AG04450 (cell line): ENCODE data around the gene PKP1. TPM values are rescaled to one million over a fixed set of nuclear protein-coding genes. Genes with fewer than 3 reads are reported as not detected.

ENCODE experiments used
- CTCF ChIA-PET: fragments of 300-600, 350-600 bp; formaldehyde crosslinking; extraction: SDS; loops from one replicate; lab custom pipeline; 2022; ENCODE audit warnings: antibody characterized with exemption, inconsistent platforms; lab: Charles Lee
- POLR2A ChIA-PET: fragments of 350-600 bp; formaldehyde crosslinking; extraction: SDS; loops from one replicate; lab custom pipeline; 2021; ENCODE audit warnings: antibody characterized with exemption, inconsistent platforms; lab: Yijun Ruan, JAX
- DNase-seq: peaks from one replicate; pipeline ENCODE4 v3.0.0-alpha.2; 2011; ENCODE audit warnings: low read depth, low spot score
- H3K27ac ChIP-seq: one replicate; pipeline ENCODE4 v1.5.1; 2012; ENCODE audit warnings: low read depth, low read length, control low read depth
- H3K27me3 ChIP-seq: one replicate; pipeline ENCODE4 v1.6.0; 2012; ENCODE audit warnings: low read length; ENCODE audit not compliant: control insufficient read depth, insufficient read depth
- H3K4me3 ChIP-seq: 2 replicates; pipeline ENCODE4 v1.5.1; 2011; ENCODE audit warnings: mild to moderate bottlenecking, low read depth, low read length, control low read depth
- H3K9me3 ChIP-seq: 2 replicates; pipeline ENCODE4 v1.5.1; 2012; ENCODE audit warnings: low read length; ENCODE audit not compliant: control insufficient read depth, insufficient read depth
- CTCF ChIP-seq: IDR thresholded peaks from 2 replicates; pipeline ENCODE4 v1.5.1; 2011; ENCODE audit warnings: low read depth, low read length, control low read depth, inconsistent platforms
- polyA plus RNA-seq: library from polyadenylated mRNA; depleted of rRNA; stranded (reverse); fragments of >200 nt; gene quantifications from 2 replicates; pipeline ENCODE4 v1.2.3, GENCODE V29; 2011

PKP1 gene
- polyA plus RNA-seq, 1 experiment = 0.04 TPM

- ChIA-PET POLR2A (no interaction called here), CTCF (no interaction called here)
- TF ChIP-seq CTCF = no peak
- H3K4me3 ChIP-seq = no peak overlapping the region
- no peak overlapping the region for H3K27ac ChIP-seq
- H3K27me3 ChIP-seq = peaks cover 48% of the 10 kb centered on the region
- H3K9me3 ChIP-seq = no peaks in the 10 kb centered on the region
- no peak for DNase-seq
Measured at GRCh38 chr1:201307760-201308499, 24.6 kb downstream of the PKP1 start.

GRCh38 chr1:201309416-201309815 is 26.1 kb downstream of the PKP1 start:
- TF ChIP-seq CTCF = no peak
- ChIA-PET POLR2A (no interaction called here), CTCF (interaction anchor here (1.2 kb wide), 1 partner anchor 39 kb away, joined by 6 read pairs; no protein-coding TSS in a partner anchor)
- no peak for DNase-seq
- Histone ChIP-seq H3K9me3 (no peaks in the 10 kb centered on the region), H3K27me3 (peaks cover 41% of the 10 kb centered on the region), H3K27ac (no peak overlapping the region), H3K4me3 (no peak overlapping the region)

- no peak for DNase-seq
- ChIA-PET POLR2A (no interaction called here), CTCF (interaction anchor here (3.0 kb wide), 1 partner anchor 37 kb away, joined by 14 read pairs; no protein-coding TSS in a partner anchor)
Measured at GRCh38 chr1:201310251-201310985, 27.1 kb downstream of the PKP1 start.

GRCh38 chr1:201310986-201311355 is 27.7 kb downstream of the PKP1 start:
- Histone ChIP-seq H3K4me3 (no peak overlapping the region), H3K27me3 (peaks cover 43% of the 10 kb centered on the region), H3K27ac (no peak overlapping the region), H3K9me3 (no peaks in the 10 kb centered on the region)
- DNase-seq = no peak
- ChIA-PET POLR2A (no interaction called here), CTCF (interaction anchor here (3.0 kb wide), 1 partner anchor 36 kb away, joined by 14 read pairs; no protein-coding TSS in a partner anchor)
- no peak for TF ChIP-seq CTCF

More at GRCh38 chr1:201310251-201310985, 27.1 kb downstream of the PKP1 start:
- H3K27me3 ChIP-seq = peaks cover 44% of the 10 kb centered on the region
- no peak overlapping the region for H3K27ac ChIP-seq
- H3K4me3 ChIP-seq = no peak overlapping the region
- no peak for TF ChIP-seq CTCF
- no peaks in the 10 kb centered on the region for H3K9me3 ChIP-seq
